H9 (cell line): ENCODE data around the gene DIP2C. TPM values are rescaled to one million over a fixed set of nuclear protein-coding genes. Genes with fewer than 3 reads are reported as not detected.

Experiments
- DNase-seq: peaks from one replicate; pipeline ENCODE4 v3.0.0-alpha.2; 2017
- H2AFZ ChIP-seq: one replicate; pipeline ENCODE4 v1.6.1; 2013; ENCODE audit warnings: mild to moderate bottlenecking, low read length, control low read depth, moderate library complexity
- H2AK5ac ChIP-seq: 2 replicates; pipeline ENCODE4 v1.6.1; 2013; ENCODE audit warnings: low read length, control low read depth, mixed read lengths; ENCODE audit not compliant: insufficient read length
- H2BK120ac ChIP-seq: one replicate; pipeline ENCODE4 v1.6.1; 2013; ENCODE audit warnings: low read depth, mild to moderate bottlenecking, low read length, control low read depth, inconsistent platforms; ENCODE audit not compliant: poor library complexity, severe bottlenecking
- H2BK12ac ChIP-seq: 2 replicates; pipeline ENCODE4 v1.6.1; 2013; ENCODE audit warnings: low read length, control low read depth, mixed read lengths, low read depth; ENCODE audit not compliant: insufficient read length
- H2BK15ac ChIP-seq: 2 replicates; pipeline ENCODE4 v1.6.1; 2013; ENCODE audit warnings: low read depth, low read length, control low read depth
- H2BK20ac ChIP-seq: one replicate; pipeline ENCODE4 v1.6.1; 2013; ENCODE audit warnings: low read depth, mild to moderate bottlenecking, low read length, control low read depth, inconsistent platforms; ENCODE audit not compliant: poor library complexity, severe bottlenecking
- H2BK5ac ChIP-seq: 2 replicates; pipeline ENCODE4 v1.6.1; 2013; ENCODE audit warnings: low read length, control low read depth, mixed read lengths; ENCODE audit not compliant: insufficient read length
- H3K14ac ChIP-seq: 2 replicates; pipeline ENCODE4 v1.6.1; 2013; ENCODE audit warnings: low read length, control low read depth; ENCODE audit not compliant: insufficient read depth
- H3K18ac ChIP-seq: 2 replicates; pipeline ENCODE4 v1.6.1; 2013; ENCODE audit warnings: low read depth, mild to moderate bottlenecking, mixed read lengths, low read length, control low read depth; ENCODE audit not compliant: insufficient read length
- H3K23ac ChIP-seq: 2 replicates; pipeline ENCODE4 v1.6.1; 2013; ENCODE audit warnings: low read length, control low read depth, mixed read lengths, low read depth; ENCODE audit not compliant: insufficient read length
- H3K23me2 ChIP-seq: 2 replicates; pipeline ENCODE4 v1.6.1; 2013; ENCODE audit warnings: low read depth, mild to moderate bottlenecking, mixed read lengths, low read length, control low read depth; ENCODE audit not compliant: insufficient read length, poor library complexity, severe bottlenecking
- H3K27ac ChIP-seq: 2 replicates; pipeline ENCODE4 v1.5.1; 2013; ENCODE audit warnings: low read length, control low read depth, mixed read lengths, low read depth; ENCODE audit not compliant: insufficient read length
- H3K27me3 ChIP-seq: 2 replicates; pipeline ENCODE4 v1.6.1; 2013; ENCODE audit warnings: low read length, control low read depth, inconsistent platforms; ENCODE audit not compliant: insufficient read depth
- H3K4ac ChIP-seq: 2 replicates; pipeline ENCODE4 v1.6.1; 2013; ENCODE audit warnings: low read depth, mild to moderate bottlenecking, control low read depth, inconsistent platforms, low read length, moderate library complexity
- H3K4me1 ChIP-seq: 2 replicates; pipeline ENCODE4 v1.6.1; 2013; ENCODE audit warnings: low read length, control low read depth, inconsistent platforms; ENCODE audit not compliant: insufficient read depth
- H3K4me2 ChIP-seq: 2 replicates; pipeline ENCODE4 v1.6.1; 2013; ENCODE audit warnings: low read length, control low read depth, mixed read lengths; ENCODE audit not compliant: insufficient read length, insufficient read depth
- H3K56ac ChIP-seq: 2 replicates; pipeline ENCODE4 v1.6.1; 2013; ENCODE audit warnings: low read depth, mild to moderate bottlenecking, mixed read lengths, low read length, control low read depth; ENCODE audit not compliant: insufficient read length
- H3K79me1 ChIP-seq: 2 replicates; pipeline ENCODE4 v1.6.1; 2013; ENCODE audit warnings: low read depth, mild to moderate bottlenecking, moderate library complexity, low read length, control low read depth, inconsistent platforms; ENCODE audit not compliant: insufficient read depth, poor library complexity, severe bottlenecking
- H3K79me2 ChIP-seq: 2 replicates; pipeline ENCODE4 v1.6.1; 2013; ENCODE audit warnings: low read length, control low read depth, inconsistent platforms; ENCODE audit not compliant: insufficient read depth
- H3K9ac ChIP-seq: 2 replicates; pipeline ENCODE4 v1.6.1; 2013; ENCODE audit warnings: low read length, control low read depth, mixed read lengths; ENCODE audit not compliant: insufficient read length; ENCODE audit errors: extremely low read depth
- H3K9me3 ChIP-seq: one replicate; pipeline ENCODE4 v1.6.1; 2013; ENCODE audit warnings: low read depth, low read length, inconsistent platforms; ENCODE audit not compliant: control insufficient read depth
- H3T11ph ChIP-seq: one replicate; pipeline ENCODE4 v1.6.1; 2013; ENCODE audit warnings: mild to moderate bottlenecking, low read length, control low read depth, inconsistent platforms
- H4K20me1 ChIP-seq: one replicate; pipeline ENCODE4 v1.6.1; 2013; ENCODE audit not compliant: control insufficient read depth, insufficient read length, insufficient read depth
- H4K5ac ChIP-seq: 2 replicates; pipeline ENCODE4 v1.6.1; 2013; ENCODE audit warnings: low read depth, mild to moderate bottlenecking, mixed read lengths, low read length, control low read depth; ENCODE audit not compliant: insufficient read length
- H4K8ac ChIP-seq: replicated peaks from 2 replicates; pipeline ENCODE4 v1.6.1; 2013; ENCODE audit warnings: low read length, control low read depth, mixed read lengths, low read depth; ENCODE audit not compliant: insufficient read length
- H4K91ac ChIP-seq: 2 replicates; pipeline ENCODE4 v1.6.1; 2013; ENCODE audit warnings: low read depth, mild to moderate bottlenecking, moderate library complexity, mixed read lengths, low read length, control low read depth; ENCODE audit not compliant: insufficient read length
- H3K27ac Mint-ChIP-seq, 3 experiments: 2 replicates in 2 of 3; 3 replicates in 1 of 3; pipeline ENCODE4 v1.8.0; 2020 to 2021; ENCODE audit warnings: mixed read lengths in 3 of 3, mild to moderate bottlenecking in 1 of 3, moderate library complexity in 1 of 3
- H3K27me3 Mint-ChIP-seq: 2 replicates; pipeline ENCODE4 v1.8.0; 2021; ENCODE audit warnings: low read depth, mild to moderate bottlenecking, moderate library complexity, mixed read lengths
- H3K36me3 Mint-ChIP-seq, 3 experiments: 2 replicates in 2 of 3; 3 replicates in 1 of 3; pipeline ENCODE4 v1.8.0; 2020 to 2021; ENCODE audit warnings: low read depth in 3 of 3, mixed read lengths in 3 of 3; ENCODE audit not compliant: insufficient read depth in 1 of 3
- H3K4me1 Mint-ChIP-seq, 2 experiments: 2 replicates each; pipeline ENCODE4 v1.8.0; 2020; ENCODE audit warnings: mixed read lengths in 2 of 2
- H3K4me3 Mint-ChIP-seq, 2 experiments: 2 replicates in 1 of 2; 3 replicates in 1 of 2; pipeline ENCODE4 v1.8.0; 2020 to 2021; ENCODE audit warnings: mild to moderate bottlenecking in 2 of 2, mixed read lengths in 2 of 2, moderate library complexity in 1 of 2
- H3K9me3 Mint-ChIP-seq, 2 experiments: 2 replicates in 1 of 2; 3 replicates in 1 of 2; pipeline ENCODE4 v1.8.0; 2020; ENCODE audit warnings: mild to moderate bottlenecking in 2 of 2, mixed read lengths in 2 of 2, moderate library complexity in 1 of 2
- WGBS: extraction: QIAGEN DNeasy Blood & Tissue Kit; methylation state at CpG from one replicate; pipeline ENCODE4 v1.1.7; 2013; ENCODE audit warnings: missing lambda C conversion rate, low lambda C conversion rate, mixed read lengths; ENCODE audit not compliant: insufficient read length; ENCODE audit errors: extremely low coverage; 5-methylcytosine and 5-hydroxymethylcytosine counted together
- total RNA-seq: library from RNA; stranded (reverse); gene quantifications from 2 replicates; pipeline ENCODE4 v1.2.1, GENCODE V29; 2021
- TF ChIP-seq, protein P1 (sequence below): fragments of 200-600 bp; sonication (generic); conservative IDR thresholded peaks from 3 replicates; pipeline ENCODE4 v1.8.0; 2021; ENCODE audit warnings: antibody characterized with exemption, mild to moderate bottlenecking

The DIP2C gene
- total RNA-seq, 1 experiment from 2014 or later, result 7.9 TPM

DNA sequence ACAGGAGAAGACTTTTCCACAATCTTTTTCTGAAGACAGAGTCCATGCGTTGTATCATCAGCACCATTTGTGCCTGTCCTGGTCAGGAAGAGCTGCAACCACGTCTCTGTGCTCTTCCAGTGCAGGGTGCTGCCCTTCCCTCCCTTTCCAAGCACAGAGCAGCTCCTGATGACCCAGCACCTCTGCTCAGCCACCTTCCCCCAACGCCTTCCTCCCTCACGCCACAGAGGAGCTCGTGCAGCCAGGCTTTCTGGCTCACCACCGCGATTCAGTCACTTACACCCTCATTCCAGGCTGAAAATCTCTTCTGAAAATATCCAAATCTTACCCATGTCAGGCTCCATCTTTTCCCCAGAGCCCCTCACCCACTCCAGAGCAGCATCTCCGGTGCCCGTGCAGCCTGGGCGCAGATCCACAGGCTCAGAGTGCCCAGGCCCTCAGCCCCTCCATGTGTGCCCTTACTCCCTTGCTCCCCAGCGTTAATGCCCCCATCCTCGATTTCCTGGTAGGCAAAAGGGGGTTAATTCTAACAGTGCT, 181.5 kb downstream of the DIP2C start:
- no peak for DNase-seq
- H3K4me3 Mint-ChIP-seq, result no peak overlapping the region; a peak in 1 of 5 replicates
- no peaks in the 10 kb centered on the region for H4K20me1 ChIP-seq

More for the DNA sequence above, 181.5 kb downstream of the DIP2C start:
- Histone ChIP-seq H3K14ac (no peak overlapping the region), H3K4ac (no peak overlapping the region), H4K5ac (no peak overlapping the region), H2BK20ac (no peak overlapping the region), H2AK5ac (no peak overlapping the region), H3K23me2 (no peaks in the 10 kb centered on the region), H2AFZ (no peak overlapping the region), H2BK12ac (no peak overlapping the region), H3T11ph (no peak overlapping the region), H2BK120ac (no peak overlapping the region), H3K27ac (no peak overlapping the region), H3K23ac (no peak overlapping the region), H3K27me3 (peaks cover 54% of the 10 kb centered on the region), H2BK5ac (no peak overlapping the region), H4K91ac (no peak overlapping the region), H3K56ac (no peak overlapping the region), H3K18ac (no peak overlapping the region), H2BK15ac (no peak overlapping the region), H3K9ac (no peak overlapping the region), H3K79me2 (no peaks in the 10 kb centered on the region), H3K79me1 (no peaks in the 10 kb centered on the region), H3K9me3 (no peaks in the 10 kb centered on the region), H3K4me1 (no peaks in the 10 kb centered on the region), H3K4me2 (no peak overlapping the region), H4K8ac (no peak overlapping the region)
- H3K36me3 Mint-ChIP-seq, result peaks cover 1 to 11% (median 3%) of the 10 kb centered on the region in 3 experiments; a peak in 5 of 7 replicates
- TF ChIP-seq, protein P1, sequence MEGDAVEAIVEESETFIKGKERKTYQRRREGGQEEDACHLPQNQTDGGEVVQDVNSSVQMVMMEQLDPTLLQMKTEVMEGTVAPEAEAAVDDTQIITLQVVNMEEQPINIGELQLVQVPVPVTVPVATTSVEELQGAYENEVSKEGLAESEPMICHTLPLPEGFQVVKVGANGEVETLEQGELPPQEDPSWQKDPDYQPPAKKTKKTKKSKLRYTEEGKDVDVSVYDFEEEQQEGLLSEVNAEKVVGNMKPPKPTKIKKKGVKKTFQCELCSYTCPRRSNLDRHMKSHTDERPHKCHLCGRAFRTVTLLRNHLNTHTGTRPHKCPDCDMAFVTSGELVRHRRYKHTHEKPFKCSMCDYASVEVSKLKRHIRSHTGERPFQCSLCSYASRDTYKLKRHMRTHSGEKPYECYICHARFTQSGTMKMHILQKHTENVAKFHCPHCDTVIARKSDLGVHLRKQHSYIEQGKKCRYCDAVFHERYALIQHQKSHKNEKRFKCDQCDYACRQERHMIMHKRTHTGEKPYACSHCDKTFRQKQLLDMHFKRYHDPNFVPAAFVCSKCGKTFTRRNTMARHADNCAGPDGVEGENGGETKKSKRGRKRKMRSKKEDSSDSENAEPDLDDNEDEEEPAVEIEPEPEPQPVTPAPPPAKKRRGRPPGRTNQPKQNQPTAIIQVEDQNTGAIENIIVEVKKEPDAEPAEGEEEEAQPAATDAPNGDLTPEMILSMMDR, result no peak
- WGBS, result no CpG with 5 or more reads among the region's 12 CpGs
- H3K4me1 Mint-ChIP-seq, result peaks cover 6 to 8% of the 10 kb centered on the region in 2 experiments; a peak in 3 of 4 replicates
- H3K9me3 Mint-ChIP-seq, result peaks cover 0 to 5% of the 10 kb centered on the region in 2 experiments; a peak in 2 of 5 replicates
- H3K27me3 Mint-ChIP-seq, result peaks cover 91% of the 10 kb centered on the region
- no peak overlapping the region for H3K27ac Mint-ChIP-seq
